ENCODE data around the gene ARMC2. TPM values are rescaled to one million over a fixed set of nuclear protein-coding genes. Genes with fewer than 3 reads are reported as not detected.

Gene ARMC2
- total RNA-seq, 1 donor from 2014 or later: 3.5 TPM

- H3K4me3 Mint-ChIP-seq: no peak overlapping the region
- no peak overlapping the region for H3K27ac Mint-ChIP-seq
- TF ChIP-seq CTCF (IDR thresholded peaks at IDR 0.05): no peak
- intact Hi-C loops (cut with micrococcal nuclease): no loop called here
- H3K4me1 Mint-ChIP-seq: peaks cover 2% of the 10 kb centered on the region
- no peak for ATAC-seq (ENCODE audit: low read depth)
- H3K27me3 Mint-ChIP-seq: no peaks in the 10 kb centered on the region
- DNase-seq: no peak
- peaks cover 42% of the 10 kb centered on the region for H3K36me3 Mint-ChIP-seq (ENCODE audit: low read depth)
- ChIA-PET POLR2A (no interaction called here), CTCF (no interaction called here)
- H3K9me3 Mint-ChIP-seq: no peaks in the 10 kb centered on the region
Measured at GRCh38 chr6:108998485-108998884, 150.3 kb downstream of the ARMC2 start.

GRCh38 chr6:108999428-108999827 is 151.2 kb downstream of the ARMC2 start:
- Mint-ChIP-seq H3K9me3 (no peaks in the 10 kb centered on the region), H3K4me1 (peaks cover 8% of the 10 kb centered on the region), H3K27me3 (no peaks in the 10 kb centered on the region), H3K36me3 (ENCODE audit: low read depth) (peaks cover 38% of the 10 kb centered on the region), H3K4me3 (no peak overlapping the region), H3K27ac (no peak overlapping the region)
- DNase-seq (no peak), ATAC-seq (ENCODE audit: low read depth) (no peak)
- intact Hi-C loops (cut with micrococcal nuclease): no loop called here
- TF ChIP-seq CTCF (IDR thresholded peaks at IDR 0.05): no peak
- CTCF ChIA-PET: no interaction called here
- POLR2A ChIA-PET: no interaction called here

GRCh38 chr6:109000289-109000688 is 152.1 kb downstream of the ARMC2 start:
- peaks cover 8% of the 10 kb centered on the region for H3K4me1 Mint-ChIP-seq
- intact Hi-C loops (cut with micrococcal nuclease): loop anchor here (10.0 kb wide), 1 partner anchor 1045 kb away; the partner anchor contains the start of gene SEC63
- H3K27me3 Mint-ChIP-seq: no peaks in the 10 kb centered on the region
- ATAC-seq (ENCODE audit: low read depth) (no peak), DNase-seq (no peak)
- ChIA-PET CTCF (no interaction called here), POLR2A (interaction anchor here (0.9 kb wide), 1 partner anchor 10 kb away, joined by 3 read pairs; no protein-coding TSS in a partner anchor)
- no peaks in the 10 kb centered on the region for H3K9me3 Mint-ChIP-seq
- peaks cover 38% of the 10 kb centered on the region for H3K36me3 Mint-ChIP-seq (ENCODE audit: low read depth)
- no peak for TF ChIP-seq CTCF (IDR thresholded peaks at IDR 0.05)
- no peak overlapping the region for H3K4me3 Mint-ChIP-seq
- no peak overlapping the region for H3K27ac Mint-ChIP-seq

- Mint-ChIP-seq H3K4me3 (no peak overlapping the region), H3K36me3 (ENCODE audit: low read depth) (peaks cover 36% of the 10 kb centered on the region), H3K27me3 (no peaks in the 10 kb centered on the region), H3K27ac (no peak overlapping the region), H3K4me1 (peaks cover 14% of the 10 kb centered on the region), H3K9me3 (no peaks in the 10 kb centered on the region)
- no peak for TF ChIP-seq CTCF (IDR thresholded peaks at IDR 0.05)
- DNase-seq (no peak), ATAC-seq (ENCODE audit: low read depth) (no peak)
- CTCF ChIA-PET: interaction anchor here (1.3 kb wide), 1 partner anchor 72 kb away, joined by 3 read pairs; no protein-coding TSS in a partner anchor
- POLR2A ChIA-PET: interaction anchor here (0.9 kb wide), 1 partner anchor 9 kb away, joined by 3 read pairs; no protein-coding TSS in a partner anchor
- intact Hi-C loops (cut with micrococcal nuclease): loop anchor here (10.0 kb wide), 1 partner anchor 1047 kb away; the partner anchor contains the start of gene SEC63
Measured at GRCh38 chr6:109001291-109001894, 153.2 kb downstream of the ARMC2 start.

GRCh38 chr6:109002051-109002697 is 154.0 kb downstream of the ARMC2 start:
- CTCF ChIA-PET: interaction anchor here (1.3 kb wide), 1 partner anchor 71 kb away, joined by 3 read pairs; no protein-coding TSS in a partner anchor
- intact Hi-C loops (cut with micrococcal nuclease): loop anchor here (10.0 kb wide), 1 partner anchor 1047 kb away; the partner anchor contains the start of gene SEC63
- no peak for ATAC-seq (ENCODE audit: low read depth)
- Mint-ChIP-seq H3K9me3 (no peaks in the 10 kb centered on the region), H3K27me3 (no peaks in the 10 kb centered on the region), H3K4me3 (no peak overlapping the region), H3K4me1 (peaks cover 22% of the 10 kb centered on the region), H3K36me3 (ENCODE audit: low read depth) (peaks cover 33% of the 10 kb centered on the region), H3K27ac (no peak overlapping the region)
- no peak for TF ChIP-seq CTCF (IDR thresholded peaks at IDR 0.05)
- POLR2A ChIA-PET: no interaction called here
- no peak for DNase-seq
